Measurements from ENCODE around the gene GMCL2. TPM values are rescaled to one million over a fixed set of nuclear protein-coding genes. Genes with fewer than 3 reads are reported as not detected.

GMCL2 gene
- polyA plus RNA-seq, 1 donor from 2014 or later: not detected

Other genes with a start within 250 kb of the GMCL2 start
- gene PROP1, start 191.1 kb downstream of the GMCL2 start, polyA plus RNA-seq: not detected in 2 replicates
- 4.6 and 5.8 TPM in 2 replicates for gene N4BP3, start 73.8 kb downstream of the GMCL2 start, polyA plus RNA-seq
- gene RMND5B, start 56.4 kb downstream of the GMCL2 start, polyA plus RNA-seq: 37.3 and 48.2 TPM in 2 replicates
- gene NHP2, start 33.5 kb downstream of the GMCL2 start, polyA plus RNA-seq: 318 and 332 TPM in 2 replicates
- gene HNRNPAB, start 17.2 kb upstream of the GMCL2 start, polyA plus RNA-seq: 129 and 130 TPM in 2 replicates
- gene PHYKPL, start 45.4 kb upstream of the GMCL2 start, polyA plus RNA-seq: 16.9 and 19.5 TPM in 2 replicates